PC-3 (cell line): ENCODE results near the gene SPINK9.

Experiments
- CTCF ChIP-seq: fragments of 300-600 bp; sonication (generic); conservative IDR thresholded peaks from 2 replicates; pipeline ENCODE4 v1.5.1; 2017; ENCODE audit warnings: antibody characterized with exemption, low read depth, mild to moderate bottlenecking, low read length
- EZH2 ChIP-seq: fragments of 300-600 bp; sonication (generic); IDR thresholded peaks from one replicate; pipeline ENCODE4 v1.6.1; 2017; ENCODE audit warnings: antibody characterized with exemption, mild to moderate bottlenecking, low read length; ENCODE audit not compliant: unreplicated experiment
- EZH2phosphoT487 ChIP-seq: fragments of 300-600 bp; sonication (generic); IDR thresholded peaks from 2 replicates; pipeline ENCODE4 v1.6.1; 2018; ENCODE audit warnings: mild to moderate bottlenecking, antibody characterized with exemption, low read length, borderline replicate concordance

DNA sequence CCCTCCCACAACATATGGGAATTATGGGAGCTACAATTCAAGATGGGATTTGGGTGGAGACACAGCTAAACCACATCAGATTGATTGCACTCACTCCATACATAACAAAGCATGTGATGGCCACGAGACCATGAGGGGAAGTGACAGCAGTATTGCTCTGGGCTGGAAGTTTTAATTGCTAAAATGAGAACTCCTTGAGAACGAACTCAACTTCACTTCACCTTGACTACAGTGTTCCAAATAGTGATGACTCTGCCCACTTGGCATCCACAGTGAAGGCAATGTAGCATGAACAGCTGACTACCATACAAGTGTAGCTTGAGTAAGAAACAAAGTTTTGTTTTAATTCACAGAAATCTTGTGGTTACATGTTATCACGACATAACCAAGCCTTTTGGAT lies 23.9 kb upstream of the SPINK9 start:
- no peak for TF ChIP-seq CTCF
- no peak for TF ChIP-seq EZH2
- TF ChIP-seq EZH2phosphoT487, result no peak
